ENCODE data around the gene TRIM65. TPM values are rescaled to one million over a fixed set of nuclear protein-coding genes. Genes with fewer than 3 reads are reported as not detected.
"Not testable (repeated sequence)": the region's sequence is repeated elsewhere in the genome, so short reads cannot be mapped to it uniquely, and the experiment has no call there.

Gene TRIM65
- total and polyA plus RNA-seq, 2 donors = 14.4 to 20.2 TPM

- WGBS = 96% methylated on average over 17 of the region's 17 CpGs
- H3K4me3 ChIP-seq (ENCODE audit: low read length in 2 of 2); DNase-seq (ENCODE audit: low read depth in 6 of 9, low spot score in 9 of 9); H3K27me3 ChIP-seq (ENCODE audit: control insufficient read depth in 2 of 2, insufficient read depth in 1 of 2, low read length in 1 of 2); H3K36me3 ChIP-seq (ENCODE audit: control insufficient read depth in 2 of 2, insufficient read depth in 2 of 2, low read length in 1 of 2); H3K9me3 ChIP-seq (ENCODE audit: control insufficient read depth in 2 of 2, insufficient read depth in 1 of 2, low read length in 1 of 2): not testable (repeated sequence)
- peaks cover 13 to 32% of the 10 kb centered on the region in 2 donors for H3K4me1 ChIP-seq (ENCODE audit: control insufficient read depth in 2 of 2, insufficient read depth in 2 of 2, low read length in 2 of 2)
- peak overlapping the region; percentile 36 to 82 for H3K27ac ChIP-seq (ENCODE audit: low read depth in 1 of 2, low read length in 1 of 2)
These were observed 31.2 kb downstream of the TRIM65 start for GRCh38 chr17:75865404-75866188.

- H3K27me3 ChIP-seq (ENCODE audit: control insufficient read depth in 2 of 2, insufficient read depth in 1 of 2, low read length in 1 of 2); H3K4me3 ChIP-seq (ENCODE audit: low read length in 2 of 2); H3K9me3 ChIP-seq (ENCODE audit: control insufficient read depth in 2 of 2, insufficient read depth in 1 of 2, low read length in 1 of 2); H3K36me3 ChIP-seq (ENCODE audit: control insufficient read depth in 2 of 2, insufficient read depth in 2 of 2, low read length in 1 of 2); DNase-seq (ENCODE audit: low read depth in 6 of 9, low spot score in 9 of 9): not testable (repeated sequence)
- H3K4me1 ChIP-seq (ENCODE audit: control insufficient read depth in 2 of 2, insufficient read depth in 2 of 2, low read length in 2 of 2) = peaks cover 13 to 32% of the 10 kb centered on the region in 2 donors
- 56% methylated on average over 4 of the region's 4 CpGs for WGBS
- peak overlapping the region; percentile 52 to 82 for H3K27ac ChIP-seq (ENCODE audit: low read depth in 1 of 2, low read length in 1 of 2)
These were observed 31.9 kb downstream of the TRIM65 start for GRCh38 chr17:75864887-75865286.

- Histone ChIP-seq H3K27me3 (ENCODE audit: control insufficient read depth in 2 of 2, insufficient read depth in 1 of 2, low read length in 1 of 2) (no peaks in the 10 kb centered on the region), H3K9me3 (ENCODE audit: control insufficient read depth in 2 of 2, insufficient read depth in 1 of 2, low read length in 1 of 2) (no peaks in the 10 kb centered on the region), H3K4me1 (ENCODE audit: control insufficient read depth in 2 of 2, insufficient read depth in 2 of 2, low read length in 2 of 2) (peaks cover 13 to 32% of the 10 kb centered on the region in 2 donors), H3K36me3 (ENCODE audit: control insufficient read depth in 2 of 2, insufficient read depth in 2 of 2, low read length in 1 of 2) (no peaks in the 10 kb centered on the region), H3K27ac (ENCODE audit: low read depth in 1 of 2, low read length in 1 of 2) (peak overlapping the region; percentile 52 to 82), H3K4me3 (ENCODE audit: low read length in 2 of 2) (no peak overlapping the region)
- DNase-seq (ENCODE audit: low read depth in 6 of 9, low spot score in 9 of 9) = peak in 6 of 9 donors; percentile 66 to 90 (median 78)
- WGBS = under 1% methylated on average over 8 of the region's 8 CpGs
These were observed 32.3 kb downstream of the TRIM65 start for GRCh38 chr17:75864448-75864871.

- no peak overlapping the region for H3K27ac ChIP-seq (ENCODE audit: low read depth in 1 of 2, low read length in 1 of 2)
- H3K27me3 ChIP-seq (ENCODE audit: control insufficient read depth in 2 of 2, insufficient read depth in 1 of 2, low read length in 1 of 2) = no peaks in the 10 kb centered on the region
- H3K36me3 ChIP-seq (ENCODE audit: control insufficient read depth in 2 of 2, insufficient read depth in 2 of 2, low read length in 1 of 2) = no peaks in the 10 kb centered on the region
- WGBS = 97% methylated on average over 9 of the region's 9 CpGs
- H3K9me3 ChIP-seq (ENCODE audit: control insufficient read depth in 2 of 2, insufficient read depth in 1 of 2, low read length in 1 of 2) = no peaks in the 10 kb centered on the region
- peaks cover 13 to 35% of the 10 kb centered on the region in 2 donors for H3K4me1 ChIP-seq (ENCODE audit: control insufficient read depth in 2 of 2, insufficient read depth in 2 of 2, low read length in 2 of 2)
- DNase-seq (ENCODE audit: low read depth in 6 of 9, low spot score in 9 of 9) = no peak
- H3K4me3 ChIP-seq (ENCODE audit: low read length in 2 of 2) = no peak overlapping the region
These were observed 34.8 kb downstream of the TRIM65 start for GRCh38 chr17:75861927-75862317.

GRCh38 chr17:75859358-75859757 lies 37.4 kb downstream of the TRIM65 start:
- H3K27me3 ChIP-seq (ENCODE audit: control insufficient read depth in 2 of 2, insufficient read depth in 1 of 2, low read length in 1 of 2); H3K36me3 ChIP-seq (ENCODE audit: control insufficient read depth in 2 of 2, insufficient read depth in 2 of 2, low read length in 1 of 2); H3K9me3 ChIP-seq (ENCODE audit: control insufficient read depth in 2 of 2, insufficient read depth in 1 of 2, low read length in 1 of 2); DNase-seq (ENCODE audit: low read depth in 6 of 9, low spot score in 9 of 9); H3K27ac ChIP-seq (ENCODE audit: low read depth in 1 of 2, low read length in 1 of 2); H3K4me3 ChIP-seq (ENCODE audit: low read length in 2 of 2): not testable (repeated sequence)
- H3K4me1 ChIP-seq (ENCODE audit: control insufficient read depth in 2 of 2, insufficient read depth in 2 of 2, low read length in 2 of 2) = peaks cover 14 to 38% of the 10 kb centered on the region in 2 donors
- WGBS = 94% methylated on average over 10 of the region's 10 CpGs

- 2% methylated on average over 24 of the region's 24 CpGs for WGBS
- H3K4me3 ChIP-seq (ENCODE audit: low read length in 2 of 2) = peak overlapping the region; percentile 75 to 91
These were observed 40.5 kb downstream of the TRIM65 start for GRCh38 chr17:75856062-75856756.

GRCh38 chr17:75855310-75856061 lies 41.3 kb downstream of the TRIM65 start, which contains the start of gene WBP2:
Gene WBP2, minus strand, starts transcription at chr17:75855335. Its CDS starts 38 bp downstream, at chr17:75855297.
- Histone ChIP-seq H3K4me1 (ENCODE audit: control insufficient read depth in 2 of 2, insufficient read depth in 2 of 2, low read length in 2 of 2) (peaks cover 15 to 25% of the 10 kb centered on the region in 2 donors), H3K36me3 (ENCODE audit: control insufficient read depth in 2 of 2, insufficient read depth in 2 of 2, low read length in 1 of 2) (peaks cover 11 to 16% of the 10 kb centered on the region in 2 donors), H3K27ac (ENCODE audit: low read depth in 1 of 2, low read length in 1 of 2) (peak within 1 kb of the TSS; percentile 94 to 95), H3K9me3 (ENCODE audit: control insufficient read depth in 2 of 2, insufficient read depth in 1 of 2, low read length in 1 of 2) (peaks cover 0 to 4% of the 10 kb centered on the region in 2 donors), H3K4me3 (ENCODE audit: low read length in 2 of 2) (peak within 1 kb of the TSS; percentile 75 to 91), H3K27me3 (ENCODE audit: control insufficient read depth in 2 of 2, insufficient read depth in 1 of 2, low read length in 1 of 2) (no peaks in the 10 kb centered on the region)
- under 1% methylated on average over 58 of the region's 58 CpGs for WGBS
- peak; percentile 98 to 100 (median 99) for DNase-seq (ENCODE audit: low read depth in 6 of 9, low spot score in 9 of 9)

More at GRCh38 chr17:75856062-75856756, 40.5 kb downstream of the TRIM65 start:
- Histone ChIP-seq H3K36me3 (ENCODE audit: control insufficient read depth in 2 of 2, insufficient read depth in 2 of 2, low read length in 1 of 2) (peaks cover 3 to 9% of the 10 kb centered on the region in 2 donors), H3K9me3 (ENCODE audit: control insufficient read depth in 2 of 2, insufficient read depth in 1 of 2, low read length in 1 of 2) (peaks cover 0 to 4% of the 10 kb centered on the region in 2 donors), H3K27ac (ENCODE audit: low read depth in 1 of 2, low read length in 1 of 2) (peak overlapping the region; percentile 94 to 95), H3K4me1 (ENCODE audit: control insufficient read depth in 2 of 2, insufficient read depth in 2 of 2, low read length in 2 of 2) (peaks cover 15 to 27% of the 10 kb centered on the region in 2 donors), H3K27me3 (ENCODE audit: control insufficient read depth in 2 of 2, insufficient read depth in 1 of 2, low read length in 1 of 2) (no peaks in the 10 kb centered on the region)
- peak in 1 of 9 donors; percentile 53 for DNase-seq (ENCODE audit: low read depth in 6 of 9, low spot score in 9 of 9)

- H3K27ac ChIP-seq (ENCODE audit: low read depth in 1 of 2, low read length in 1 of 2) = peak overlapping the region; percentile 82 to 93
- H3K9me3 ChIP-seq (ENCODE audit: control insufficient read depth in 2 of 2, insufficient read depth in 1 of 2, low read length in 1 of 2) = peaks cover 0 to 4% of the 10 kb centered on the region in 2 donors
- WGBS = under 1% methylated on average over 19 of the region's 19 CpGs
- H3K4me3 ChIP-seq (ENCODE audit: low read length in 2 of 2) = peak overlapping the region; percentile 69 to 91
- peaks cover 14 to 20% of the 10 kb centered on the region in 2 donors for H3K36me3 ChIP-seq (ENCODE audit: control insufficient read depth in 2 of 2, insufficient read depth in 2 of 2, low read length in 1 of 2)
- H3K27me3 ChIP-seq (ENCODE audit: control insufficient read depth in 2 of 2, insufficient read depth in 1 of 2, low read length in 1 of 2) = no peaks in the 10 kb centered on the region
- H3K4me1 ChIP-seq (ENCODE audit: control insufficient read depth in 2 of 2, insufficient read depth in 2 of 2, low read length in 2 of 2) = peaks cover 15 to 25% of the 10 kb centered on the region in 2 donors
- no peak for DNase-seq (ENCODE audit: low read depth in 6 of 9, low spot score in 9 of 9)
These were observed 41.9 kb downstream of the TRIM65 start for GRCh38 chr17:75854881-75855309.
